Osteocyte (in vitro differentiated cells): Measurements from ENCODE around the gene NDUFC1. TPM values are rescaled to one million over a fixed set of nuclear protein-coding genes. Genes with fewer than 3 reads are reported as not detected.
"Not testable (repeated sequence)": the region's sequence is repeated elsewhere in the genome, so short reads cannot be mapped to it uniquely, and the experiment has no call there.

Experiments used
- DNase-seq: peaks from one replicate; pipeline ENCODE4 v3.0.0; 2021; ENCODE audit warnings: mixed read lengths; ENCODE audit not compliant: unreplicated experiment; ENCODE audit errors: extremely low spot score
- H3K27ac Mint-ChIP-seq: one replicate; pipeline ENCODE4 v1.8.0; 2021; ENCODE audit warnings: mild to moderate bottlenecking, mixed read lengths; ENCODE audit not compliant: unreplicated experiment
- H3K27me3 Mint-ChIP-seq: one replicate; pipeline ENCODE4 v1.8.0; 2021; ENCODE audit warnings: mixed read lengths; ENCODE audit not compliant: unreplicated experiment
- H3K36me3 Mint-ChIP-seq: one replicate; pipeline ENCODE4 v1.8.0; 2021; ENCODE audit warnings: mixed read lengths; ENCODE audit not compliant: unreplicated experiment
- H3K4me1 Mint-ChIP-seq: one replicate; pipeline ENCODE4 v1.8.0; 2021; ENCODE audit warnings: mixed read lengths; ENCODE audit not compliant: unreplicated experiment
- H3K4me3 Mint-ChIP-seq: one replicate; pipeline ENCODE4 v1.8.0; 2021; ENCODE audit warnings: mild to moderate bottlenecking, moderate library complexity, mixed read lengths; ENCODE audit not compliant: unreplicated experiment
- H3K9me3 Mint-ChIP-seq: one replicate; pipeline ENCODE4 v1.8.0; 2021; ENCODE audit warnings: mixed read lengths; ENCODE audit not compliant: unreplicated experiment
- CTCF ChIP-seq: fragments of 200-600 bp; sonication (generic); IDR thresholded peaks from 2 replicates; pipeline ENCODE4 v1.5.0; 2021; ENCODE audit warnings: antibody characterized with exemption, mild to moderate bottlenecking, moderate library complexity
- total RNA-seq: library from RNA; stranded (reverse); gene quantifications from 2 replicates; pipeline ENCODE4 v1.2.1, GENCODE V29; 2021

NDUFC1 gene
- total RNA-seq, 1 donor from 2014 or later, result 43.7 TPM

- peaks cover 23% of the 10 kb centered on the region for H3K4me1 Mint-ChIP-seq
- peaks cover 11% of the 10 kb centered on the region for H3K9me3 Mint-ChIP-seq
- DNase-seq, result no peak
- no peaks in the 10 kb centered on the region for H3K27me3 Mint-ChIP-seq
- no peak overlapping the region for H3K27ac Mint-ChIP-seq
- no peak for TF ChIP-seq CTCF
- peaks cover 15% of the 10 kb centered on the region for H3K36me3 Mint-ChIP-seq
- no peak overlapping the region for H3K4me3 Mint-ChIP-seq
These were observed 27.5 kb upstream of the NDUFC1 start for GRCh38 chr4:139329665-139330200.

GRCh38 chr4:139324620-139325019 is 22.3 kb upstream of the NDUFC1 start:
- Mint-ChIP-seq H3K27me3 (no peaks in the 10 kb centered on the region), H3K36me3 (peaks cover 6% of the 10 kb centered on the region), H3K4me1 (peaks cover 27% of the 10 kb centered on the region), H3K27ac (no peak overlapping the region), H3K9me3 (peaks cover 7% of the 10 kb centered on the region), H3K4me3 (no peak overlapping the region)
- no peak for TF ChIP-seq CTCF
- DNase-seq, result no peak

DNA sequence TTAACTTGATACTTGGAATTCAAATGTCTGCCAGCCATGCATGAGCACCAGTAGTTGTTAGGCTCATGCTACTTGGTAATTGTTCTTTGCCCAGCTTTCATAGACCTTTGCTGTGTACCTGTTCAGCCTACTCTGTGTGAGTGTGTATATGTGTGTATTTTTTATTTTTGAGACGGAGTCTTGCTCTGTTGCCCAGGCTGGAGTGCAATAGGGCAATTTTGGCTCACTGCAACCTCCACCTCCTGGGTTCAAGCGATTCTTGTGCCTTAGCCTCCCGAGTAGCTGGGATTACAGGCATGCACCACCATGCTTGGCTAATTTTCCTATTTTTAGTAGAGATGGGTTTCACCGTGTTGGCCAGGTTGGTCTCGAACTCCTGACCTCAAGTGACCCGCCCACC is 20.3 kb upstream of the NDUFC1 start:
- H3K27me3 Mint-ChIP-seq, H3K9me3 Mint-ChIP-seq, H3K36me3 Mint-ChIP-seq, H3K4me3 Mint-ChIP-seq, DNase-seq, H3K27ac Mint-ChIP-seq: not testable (repeated sequence)
- H3K4me1 Mint-ChIP-seq, result peaks cover 29% of the 10 kb centered on the region

DNA sequence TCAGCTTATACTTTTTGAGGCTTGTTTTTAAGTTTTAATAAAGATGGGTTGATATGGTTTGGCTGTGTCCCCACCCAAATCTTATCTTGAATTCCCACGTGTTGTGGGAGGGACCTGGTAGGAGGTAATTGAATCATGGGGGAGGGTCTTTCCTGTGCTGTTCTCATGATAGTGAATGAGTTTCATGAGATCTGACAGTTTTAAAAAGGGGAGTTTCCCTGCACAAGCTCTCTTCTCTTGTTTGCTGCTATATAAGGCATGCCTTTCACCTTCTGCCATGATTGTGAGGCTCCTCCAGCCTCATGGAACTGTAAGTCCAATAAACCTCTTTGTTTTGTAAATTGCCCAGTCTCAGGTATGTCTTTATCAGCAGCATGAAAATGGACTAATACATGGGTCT is 19.8 kb upstream of the NDUFC1 start:
- not testable (repeated sequence) for H3K27me3 Mint-ChIP-seq, DNase-seq, H3K4me3 Mint-ChIP-seq, H3K9me3 Mint-ChIP-seq, H3K27ac Mint-ChIP-seq, H3K36me3 Mint-ChIP-seq
- H3K4me1 Mint-ChIP-seq, result peaks cover 30% of the 10 kb centered on the region

DNA sequence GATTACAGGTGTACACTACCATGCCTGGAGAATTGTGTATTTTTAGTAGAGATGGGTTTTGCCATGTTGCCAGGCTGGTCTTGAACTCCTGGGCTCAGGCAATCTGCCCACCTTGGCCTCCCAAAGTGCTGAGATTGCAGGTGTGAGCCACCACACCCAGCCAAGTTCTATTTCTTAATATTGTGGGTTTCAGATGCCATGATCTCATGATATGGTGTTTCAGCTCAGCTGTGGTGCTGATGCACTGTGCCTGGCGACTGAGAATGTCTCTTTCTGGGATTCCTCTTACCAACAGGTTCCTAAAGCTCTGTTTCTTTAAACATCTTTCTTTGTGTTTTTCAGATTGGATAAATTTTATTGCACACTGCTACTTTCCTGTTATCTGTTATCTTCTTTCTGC is 17.3 kb upstream of the NDUFC1 start:
- Mint-ChIP-seq H3K36me3 (no peaks in the 10 kb centered on the region), H3K9me3 (no peaks in the 10 kb centered on the region), H3K27ac (peak overlapping the region; percentile 39), H3K4me1 (peaks cover 26% of the 10 kb centered on the region), H3K27me3 (no peaks in the 10 kb centered on the region), H3K4me3 (no peak overlapping the region)
- TF ChIP-seq CTCF, result no peak
- no peak for DNase-seq

DNA sequence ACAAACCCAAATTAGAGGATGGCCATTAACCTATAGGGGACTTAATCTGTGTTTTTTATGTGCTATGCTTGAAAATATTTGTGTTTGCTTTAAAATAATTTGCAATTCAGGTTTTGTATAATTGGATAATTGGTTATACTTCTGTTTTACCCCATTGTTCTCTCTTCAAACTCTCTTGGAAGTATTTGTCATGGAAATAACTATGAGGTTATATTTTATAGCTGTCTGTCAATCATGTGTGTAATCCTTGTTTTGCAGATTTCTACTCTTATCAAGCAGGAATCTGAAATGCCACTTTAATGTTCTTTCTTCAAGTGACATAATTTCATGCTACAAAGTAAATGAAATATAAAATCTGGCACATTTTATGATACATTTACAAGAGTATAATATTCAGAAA is 15.4 kb upstream of the NDUFC1 start:
- Mint-ChIP-seq H3K27ac (no peak overlapping the region), H3K9me3 (no peaks in the 10 kb centered on the region), H3K36me3 (no peaks in the 10 kb centered on the region), H3K27me3 (no peaks in the 10 kb centered on the region), H3K4me1 (peaks cover 30% of the 10 kb centered on the region), H3K4me3 (no peak overlapping the region)
- no peak for DNase-seq
- TF ChIP-seq CTCF, result no peak
